HAP-1 (cell line): Measurements from ENCODE around the gene EPB41L4A.

Experiments used
- DNase-seq, 2 experiments: peaks; one replicate each; pipeline ENCODE4 v3.0.0-alpha.2; 2016 to 2020; ENCODE audit warnings: low spot score in 2 of 2
- H3K27me3 ChIP-seq: fragments of 250-450 bp; sonication (Bioruptor Pico); 2 replicates; pipeline ENCODE4 v1.5.1; 2020; ENCODE audit warnings: low read depth, mild to moderate bottlenecking, moderate library complexity
- H3K36me3 ChIP-seq: fragments of 250-450 bp; sonication (Bioruptor Pico); replicated peaks from 2 replicates; pipeline ENCODE4 v1.5.1; 2020; ENCODE audit warnings: mild to moderate bottlenecking
- H3K4me1 ChIP-seq: fragments of 250-450 bp; sonication (Bioruptor Pico); 2 replicates; pipeline ENCODE4 v1.5.1; 2020; ENCODE audit warnings: mild to moderate bottlenecking
- H3K4me3 ChIP-seq: fragments of 250-450 bp; sonication (Bioruptor Pico); 2 replicates; pipeline ENCODE4 v1.5.1; 2020; ENCODE audit warnings: mild to moderate bottlenecking, moderate library complexity
- H3K9me3 ChIP-seq: fragments of 250-450 bp; sonication (Bioruptor Pico); 2 replicates; pipeline ENCODE4 v1.5.1; 2020; ENCODE audit warnings: mild to moderate bottlenecking, moderate library complexity
- in situ Hi-C: fragments of 300-500 bp; cut with MboI; formaldehyde crosslinking; loops from 3 replicates; pipeline ENCODE4 v1.14.3; 2020; ENCODE audit warnings: low sequenced_read_pairs, inconsistent platforms, mixed read lengths

The EPB41L4A gene

DNA sequence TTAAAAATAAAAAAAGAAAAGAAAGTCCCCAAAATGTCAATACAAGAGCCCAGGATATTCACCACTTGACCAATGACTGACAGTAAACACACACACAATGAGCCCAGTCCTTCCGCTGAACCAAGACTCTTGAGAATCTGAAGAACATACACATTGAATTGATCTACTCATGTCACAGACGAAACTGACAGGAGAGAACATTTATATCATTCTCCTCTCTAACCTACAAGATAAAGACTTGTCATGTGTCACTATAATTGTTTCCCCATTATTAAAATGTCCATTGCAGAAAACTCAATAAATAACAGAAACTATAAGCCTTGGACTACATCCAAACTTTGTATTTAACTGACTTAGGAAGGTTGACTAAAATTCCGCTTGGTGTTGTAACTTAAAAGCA is 296.7 kb downstream of the EPB41L4A start:
- no peak for DNase-seq
- H3K27me3 ChIP-seq = 0 out of 2 replicates have a peak, but pooled peaks cover 3% of the 10 kb centered on the region
- no peaks in the 10 kb centered on the region for H3K4me1 ChIP-seq
- in situ Hi-C loops = no loop called here
- no peaks in the 10 kb centered on the region for H3K9me3 ChIP-seq
- H3K36me3 ChIP-seq = no peaks in the 10 kb centered on the region
- no peak overlapping the region for H3K4me3 ChIP-seq

DNA sequence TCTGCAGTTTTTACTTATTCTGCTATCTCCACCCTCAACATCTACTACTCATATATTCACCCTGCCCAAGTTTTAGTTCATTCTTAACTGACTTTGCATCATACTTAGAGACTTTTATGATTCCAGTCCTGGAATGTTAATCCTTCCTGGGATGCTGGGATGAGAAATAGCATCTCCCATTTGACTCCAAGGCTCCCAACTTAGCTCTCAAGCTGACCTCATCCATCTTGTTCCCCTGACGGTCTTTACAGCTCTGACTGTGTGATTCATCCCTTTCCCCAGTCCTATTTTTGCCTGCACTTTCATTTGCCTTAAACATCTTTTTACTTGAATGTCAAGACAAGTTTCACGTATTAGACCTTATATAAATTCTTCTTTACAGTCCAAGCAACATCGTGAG is 297.8 kb downstream of the EPB41L4A start:
- Histone ChIP-seq H3K36me3 (no peaks in the 10 kb centered on the region), H3K4me3 (no peak overlapping the region), H3K4me1 (no peaks in the 10 kb centered on the region), H3K27me3 (0 out of 2 replicates have a peak, but pooled peaks cover 3% of the 10 kb centered on the region), H3K9me3 (no peaks in the 10 kb centered on the region)
- DNase-seq = no peak
- in situ Hi-C loops = no loop called here

DNA sequence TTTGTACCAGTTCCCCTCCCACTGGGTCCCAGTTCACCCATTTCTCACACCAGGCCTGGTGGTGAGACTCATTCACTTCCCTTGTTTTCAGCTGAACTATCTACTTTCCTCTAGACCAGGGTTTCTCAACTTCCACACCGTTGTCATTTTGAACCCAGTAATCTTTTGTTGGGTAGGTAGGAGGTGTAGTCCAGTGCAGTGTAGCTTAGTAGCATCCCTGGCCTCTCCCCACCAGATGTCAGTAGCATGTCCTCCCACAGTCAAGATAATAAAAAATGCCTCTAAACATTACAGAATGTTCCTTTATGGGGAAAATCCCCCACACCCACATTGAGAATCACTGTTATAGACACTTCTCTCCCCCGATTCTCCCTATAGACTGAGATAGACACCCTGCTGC is 299.1 kb downstream of the EPB41L4A start:
- H3K9me3 ChIP-seq = no peaks in the 10 kb centered on the region
- no peaks in the 10 kb centered on the region for H3K4me1 ChIP-seq
- in situ Hi-C loops = no loop called here
- H3K4me3 ChIP-seq = no peak overlapping the region
- no peak for DNase-seq
- H3K36me3 ChIP-seq = no peaks in the 10 kb centered on the region
- 0 out of 2 replicates have a peak, but pooled peaks cover 3% of the 10 kb centered on the region for H3K27me3 ChIP-seq

DNA sequence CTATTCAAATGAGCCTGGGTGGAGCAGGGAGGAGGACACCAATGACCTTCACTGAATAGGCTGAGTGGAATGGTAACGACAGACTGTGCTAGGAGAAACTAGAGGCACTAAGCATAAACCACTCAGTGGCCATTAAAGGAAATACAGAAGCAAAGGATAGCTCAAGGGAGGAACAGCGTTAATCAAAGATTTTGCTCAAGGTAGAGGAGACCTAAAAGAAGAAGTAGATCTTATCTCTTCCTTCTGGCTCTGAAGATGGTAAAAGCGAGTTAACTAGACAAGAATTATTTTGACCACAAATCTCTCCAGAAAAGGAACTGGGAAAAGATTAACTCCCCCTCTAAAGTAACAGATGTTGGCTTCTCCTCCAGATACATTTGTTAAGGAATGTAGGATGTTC is 299.6 kb downstream of the EPB41L4A start:
- no peak for DNase-seq
- Histone ChIP-seq H3K4me1 (no peaks in the 10 kb centered on the region), H3K9me3 (no peaks in the 10 kb centered on the region), H3K36me3 (no peaks in the 10 kb centered on the region), H3K27me3 (0 out of 2 replicates have a peak, but pooled peaks cover 3% of the 10 kb centered on the region), H3K4me3 (no peak overlapping the region)
- in situ Hi-C loops = no loop called here

DNA sequence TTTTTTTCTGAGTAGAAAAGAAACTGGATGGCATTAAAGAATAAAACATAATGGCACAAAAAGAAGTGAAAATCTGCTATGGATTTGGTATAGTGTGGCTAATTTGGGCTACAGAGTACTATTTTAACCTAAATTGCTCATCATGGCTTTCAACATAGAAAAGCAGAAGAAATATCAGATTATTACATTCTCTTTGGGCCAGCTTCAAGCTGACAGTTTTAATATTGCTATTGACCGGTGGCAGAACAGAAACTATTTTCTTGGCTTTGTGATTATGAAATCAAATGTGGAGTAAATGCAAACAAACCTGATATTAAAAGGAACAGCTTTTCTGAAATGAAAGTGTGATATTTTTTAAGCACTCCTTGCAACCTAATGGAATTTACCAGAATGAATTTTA is 301.5 kb downstream of the EPB41L4A start:
- Histone ChIP-seq H3K9me3 (no peaks in the 10 kb centered on the region), H3K36me3 (no peaks in the 10 kb centered on the region), H3K4me1 (no peaks in the 10 kb centered on the region), H3K4me3 (no peak overlapping the region), H3K27me3 (0 out of 2 replicates have a peak, but pooled peaks cover 3% of the 10 kb centered on the region)
- no peak for DNase-seq
- in situ Hi-C loops = no loop called here

DNA sequence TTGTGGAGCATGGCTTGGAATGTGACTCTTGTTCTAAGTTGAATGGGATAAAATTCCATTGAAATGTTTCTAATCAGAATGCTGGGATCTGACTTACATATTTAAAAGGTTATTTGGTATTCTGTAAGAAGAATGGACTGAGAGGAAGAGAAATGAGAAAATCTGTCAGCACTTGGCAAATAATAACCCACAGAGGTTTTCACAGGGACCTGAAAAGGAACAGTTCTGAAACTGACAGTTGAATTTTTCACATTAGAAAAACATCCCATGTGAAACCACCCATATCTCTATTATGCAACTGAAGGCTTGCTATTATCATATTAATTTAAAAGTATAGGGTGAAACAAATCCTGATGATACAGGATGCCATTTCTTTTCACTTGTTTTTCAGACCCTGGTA is 302.7 kb downstream of the EPB41L4A start:
- DNase-seq = peak in 1 of 2 experiments; percentile 16
- H3K9me3 ChIP-seq = no peaks in the 10 kb centered on the region
- H3K27me3 ChIP-seq = 0 out of 2 replicates have a peak, but pooled peaks cover 3% of the 10 kb centered on the region
- H3K36me3 ChIP-seq = no peaks in the 10 kb centered on the region
- H3K4me3 ChIP-seq = no peak overlapping the region
- in situ Hi-C loops = no loop called here
- no peaks in the 10 kb centered on the region for H3K4me1 ChIP-seq

DNA sequence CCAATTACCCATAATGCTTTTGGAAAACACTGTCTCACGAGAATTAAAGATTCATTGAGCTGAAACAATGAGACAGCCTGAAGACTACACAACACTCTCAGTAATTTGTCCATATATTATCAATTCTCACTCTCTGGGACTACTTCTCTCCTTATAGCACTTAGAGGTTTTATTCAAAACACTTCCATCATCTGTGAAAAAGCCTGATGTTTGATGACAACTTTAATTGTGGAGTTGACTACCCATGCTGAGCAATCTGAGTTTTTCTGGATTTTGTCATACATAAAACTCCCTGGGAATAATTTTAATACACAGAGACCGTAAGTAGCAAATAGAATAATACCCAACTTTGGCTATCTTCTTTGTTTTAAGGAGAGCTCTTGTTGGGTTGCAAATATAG is 305.5 kb downstream of the EPB41L4A start:
- in situ Hi-C loops = no loop called here
- H3K9me3 ChIP-seq = no peaks in the 10 kb centered on the region

More for the DNA sequence above, 305.5 kb downstream of the EPB41L4A start:
- H3K4me1 ChIP-seq = no peaks in the 10 kb centered on the region
- no peaks in the 10 kb centered on the region for H3K36me3 ChIP-seq
- DNase-seq = no peak
- 0 out of 2 replicates have a peak, but pooled peaks cover 3% of the 10 kb centered on the region for H3K27me3 ChIP-seq
- no peak overlapping the region for H3K4me3 ChIP-seq
